H1 (cell line): ENCODE measurements around the gene PPIH. TPM values are rescaled to one million over a fixed set of nuclear protein-coding genes. Genes with fewer than 3 reads are reported as not detected.

ENCODE experiments used
- ASH2L ChIP-seq: fragments of 200-600, 300-600 bp; sonication (generic); IDR thresholded peaks from one replicate; pipeline ENCODE4 v1.7.1; 2017; ENCODE audit warnings: low read length
- BRCA1 ChIP-seq: IDR thresholded peaks from 2 replicates; pipeline ENCODE4 v1.6.1; 2012; ENCODE audit warnings: low read depth, low read length, improper control_type of control experiment
- CHD2 ChIP-seq: IDR thresholded peaks from 2 replicates; pipeline ENCODE4 v1.6.1; 2012; ENCODE audit warnings: low read length, improper control_type of control experiment
- HDAC6 ChIP-seq: IDR thresholded peaks from one replicate; pipeline ENCODE4 v1.7.1; 2012; ENCODE audit warnings: low read depth, mild to moderate bottlenecking, inconsistent platforms, low read length, moderate library complexity
- RAD21 ChIP-seq, 2 experiments: IDR thresholded peaks in 1 of 2; conservative IDR thresholded peaks in 1 of 2; 2 replicates each; pipeline ENCODE4 v1.6.1; 2011; ENCODE audit warnings: low read depth in 2 of 2, low read length in 2 of 2, improper control_type of control experiment in 1 of 2, inconsistent platforms in 1 of 2, mild to moderate bottlenecking in 1 of 2, moderate library complexity in 1 of 2
- SRF ChIP-seq: IDR thresholded peaks from 2 replicates; pipeline ENCODE4 v1.6.1; 2011; ENCODE audit warnings: mild to moderate bottlenecking, low read depth, low read length, moderate library complexity
- SUZ12 ChIP-seq: fragments of 200-600 bp; sonication (generic); IDR thresholded peaks from 2 replicates; pipeline ENCODE4 v1.6.1; 2012; ENCODE audit warnings: mild to moderate bottlenecking, inconsistent platforms, low read length, moderate library complexity, mixed read lengths
- YY1 ChIP-seq: IDR thresholded peaks from 2 replicates; pipeline ENCODE4 v1.6.1; 2011; ENCODE audit warnings: low read depth, mild to moderate bottlenecking, low read length
- polyA plus RNA-seq, 7 experiments: library from polyadenylated mRNA; depleted of rRNA in 3 of 7; stranded (reverse) in 5 of 7; unstranded in 2 of 7; fragments of >200 nt in 5 of 7; fragments of 200-250 nt in 2 of 7; gene quantifications; 1 replicate in 5 of 7; 2 replicates in 1 of 7; 4 replicates in 1 of 7; pipeline versions ENCODE4 v1.2.1 to v1.2.3, GENCODE V29; 2011 to 2013; ENCODE audit warnings: missing spikeins in 2 of 7, mixed read lengths in 2 of 7
- total RNA-seq: library from RNA; stranded (reverse); fragmentation: NEBNext Ultra II Directional; extraction: Animal tissue kit (Norgen Biotek cat#: 25700); gene quantifications from 2 replicates; pipeline ENCODE4 v1.2.1, GENCODE V29; 2021
- TF ChIP-seq, protein P1 (sequence below), 3 experiments: IDR thresholded peaks; 1 replicate in 2 of 3; 2 replicates in 1 of 3; pipeline versions ENCODE4 v1.5.1 to v1.6.1; 2011; ENCODE audit warnings: low read length in 3 of 3, mild to moderate bottlenecking in 3 of 3, inconsistent platforms in 2 of 3, low read depth in 1 of 3, moderate library complexity in 1 of 3; ENCODE audit not compliant: insufficient read depth in 1 of 3; ENCODE audit errors: control extremely low read depth in 1 of 3
- TF ChIP-seq, protein P2 (sequence below): IDR thresholded peaks from 2 replicates; pipeline ENCODE4 v1.6.1; 2011; ENCODE audit warnings: low read length, improper control_type of control experiment

The PPIH gene
- total and polyA plus RNA-seq, 2 of the 8 experiments (the other 6 are each of a cell fraction or from before 2014, with no cell fraction given) = 78.1 to 91.5 TPM

DNA sequence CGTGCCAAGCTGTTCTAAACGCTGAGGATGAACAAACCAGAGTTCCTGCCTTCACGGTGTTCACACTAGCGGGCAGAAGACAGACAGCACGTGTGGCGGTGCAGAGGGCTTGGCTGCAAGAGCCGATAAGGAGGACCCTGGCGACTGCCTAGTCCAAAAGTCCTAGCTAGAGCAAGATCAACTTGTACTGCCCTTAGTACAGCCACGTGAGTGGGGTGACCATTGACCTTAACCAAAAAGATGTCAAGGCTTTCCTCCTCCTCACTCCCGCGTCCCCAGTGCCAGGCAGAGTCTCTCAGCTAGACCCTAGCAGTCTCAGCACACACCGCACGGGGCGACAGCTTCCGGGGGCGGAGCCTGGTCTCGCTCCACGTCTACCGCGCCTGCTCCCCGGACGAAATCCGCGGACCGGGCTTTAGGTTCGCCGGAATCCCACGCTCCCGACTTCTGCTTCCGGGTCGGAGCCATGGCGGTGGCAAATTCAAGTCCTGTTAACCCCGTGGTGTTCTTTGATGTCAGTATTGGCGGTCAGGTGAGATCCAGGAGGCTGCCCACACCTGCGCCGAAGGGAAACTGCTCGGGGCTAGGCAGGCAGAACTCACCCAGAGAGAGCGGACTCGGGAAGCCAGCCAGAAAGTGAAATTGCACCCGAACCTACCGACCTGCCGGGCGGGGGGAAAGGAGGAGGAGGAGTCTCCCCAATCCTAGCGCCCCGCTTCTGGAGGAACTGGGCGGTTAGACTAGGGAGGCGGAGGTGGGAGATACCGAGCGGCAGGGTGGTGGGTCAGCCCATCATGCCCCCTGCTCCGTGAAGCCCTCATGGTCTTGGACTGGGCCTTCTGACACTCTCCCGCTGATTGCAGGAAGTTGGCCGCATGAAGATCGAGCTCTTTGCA is at the start of gene PPIH (continued):
- TF ChIP-seq, protein P1, sequence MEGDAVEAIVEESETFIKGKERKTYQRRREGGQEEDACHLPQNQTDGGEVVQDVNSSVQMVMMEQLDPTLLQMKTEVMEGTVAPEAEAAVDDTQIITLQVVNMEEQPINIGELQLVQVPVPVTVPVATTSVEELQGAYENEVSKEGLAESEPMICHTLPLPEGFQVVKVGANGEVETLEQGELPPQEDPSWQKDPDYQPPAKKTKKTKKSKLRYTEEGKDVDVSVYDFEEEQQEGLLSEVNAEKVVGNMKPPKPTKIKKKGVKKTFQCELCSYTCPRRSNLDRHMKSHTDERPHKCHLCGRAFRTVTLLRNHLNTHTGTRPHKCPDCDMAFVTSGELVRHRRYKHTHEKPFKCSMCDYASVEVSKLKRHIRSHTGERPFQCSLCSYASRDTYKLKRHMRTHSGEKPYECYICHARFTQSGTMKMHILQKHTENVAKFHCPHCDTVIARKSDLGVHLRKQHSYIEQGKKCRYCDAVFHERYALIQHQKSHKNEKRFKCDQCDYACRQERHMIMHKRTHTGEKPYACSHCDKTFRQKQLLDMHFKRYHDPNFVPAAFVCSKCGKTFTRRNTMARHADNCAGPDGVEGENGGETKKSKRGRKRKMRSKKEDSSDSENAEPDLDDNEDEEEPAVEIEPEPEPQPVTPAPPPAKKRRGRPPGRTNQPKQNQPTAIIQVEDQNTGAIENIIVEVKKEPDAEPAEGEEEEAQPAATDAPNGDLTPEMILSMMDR (IDR thresholded peaks at IDR 0.05; ENCODE audit: control extremely low read depth in 1 of 3, insufficient read depth in 1 of 3, low read depth in 1 of 3, low read length in 3 of 3) = peak; percentile 22 to 32 (median 31)
- TF ChIP-seq, protein P2, sequence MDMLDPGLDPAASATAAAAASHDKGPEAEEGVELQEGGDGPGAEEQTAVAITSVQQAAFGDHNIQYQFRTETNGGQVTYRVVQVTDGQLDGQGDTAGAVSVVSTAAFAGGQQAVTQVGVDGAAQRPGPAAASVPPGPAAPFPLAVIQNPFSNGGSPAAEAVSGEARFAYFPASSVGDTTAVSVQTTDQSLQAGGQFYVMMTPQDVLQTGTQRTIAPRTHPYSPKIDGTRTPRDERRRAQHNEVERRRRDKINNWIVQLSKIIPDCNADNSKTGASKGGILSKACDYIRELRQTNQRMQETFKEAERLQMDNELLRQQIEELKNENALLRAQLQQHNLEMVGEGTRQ = no peak
- peak; percentile 88 for TF ChIP-seq YY1
- TF ChIP-seq HDAC6 = no peak
- TF ChIP-seq ASH2L = peak; percentile 85
- 0 out of 2 replicates have a peak, but pooled peaks have one; percentile 17 for TF ChIP-seq SRF
- TF ChIP-seq SUZ12 = no peak
- TF ChIP-seq CHD2 = peak; percentile 77; the same call in 1 of the 2 replicates
- no peak for TF ChIP-seq RAD21 (IDR thresholded peaks at IDR 0.05 in 1 of 2, conservative IDR thresholded peaks at IDR 0.05 in 1 of 2; ENCODE audit: low read depth in 2 of 2, low read length in 2 of 2)
- TF ChIP-seq BRCA1 = 0 out of 2 replicates have a peak, but pooled peaks have one; percentile 15
